ENCODE results near the gene CRYZL1.
"Not testable (repeated sequence)": the region's sequence is repeated elsewhere in the genome, so short reads cannot be mapped to it uniquely, and the experiment has no call there.

The CRYZL1 gene

GRCh38 chr21:33622253-33622652 is 19.3 kb downstream of the CRYZL1 start:
- DNase-seq = no peak

GRCh38 chr21:33619726-33620125 is 21.8 kb downstream of the CRYZL1 start:
- no peak for DNase-seq

GRCh38 chr21:33618407-33618806 is 23.1 kb downstream of the CRYZL1 start:
- no peak for DNase-seq

- not testable (repeated sequence) for DNase-seq
These were observed 24.0 kb downstream of the CRYZL1 start for GRCh38 chr21:33617565-33617964.

- DNase-seq = no peak
These were observed 30.4 kb downstream of the CRYZL1 start for GRCh38 chr21:33611006-33611744.

GRCh38 chr21:33608559-33608958 is 33.0 kb downstream of the CRYZL1 start:
- no peak for DNase-seq

- DNase-seq = no peak
These were observed 43.5 kb downstream of the CRYZL1 start for GRCh38 chr21:33598051-33598450.

- DNase-seq = peak; percentile 92
These were observed 52.8 kb downstream of the CRYZL1 start, which contains the start of gene DONSON for GRCh38 chr21:33588485-33589335. Gene DONSON, minus strand, starts transcription at chr21:33588684. Its CDS starts 43 bp downstream, at chr21:33588641.

GRCh38 chr21:33587792-33588484 is 53.6 kb downstream of the CRYZL1 start:
- DNase-seq = peak; percentile 68

GRCh38 chr21:33586927-33587326 is 54.6 kb downstream of the CRYZL1 start:
- DNase-seq = no peak

GRCh38 chr21:33584455-33584854 is 57.1 kb downstream of the CRYZL1 start:
- no peak for DNase-seq

GRCh38 chr21:33578959-33579542 is 62.5 kb downstream of the CRYZL1 start:
- no peak for DNase-seq

GRCh38 chr21:33578214-33578613 is 63.3 kb downstream of the CRYZL1 start:
- no peak for DNase-seq

GRCh38 chr21:33576741-33577141 is 64.8 kb downstream of the CRYZL1 start:
- DNase-seq = not testable (repeated sequence)

- no peak for DNase-seq
These were observed 69.2 kb downstream of the CRYZL1 start for GRCh38 chr21:33572350-33572749.

- DNase-seq = no peak
These were observed 71.5 kb downstream of the CRYZL1 start for GRCh38 chr21:33569991-33570390.

- DNase-seq = no peak
These were observed 73.1 kb downstream of the CRYZL1 start for GRCh38 chr21:33568448-33568847.

GRCh38 chr21:33567914-33568313 is 73.6 kb downstream of the CRYZL1 start:
- no peak for DNase-seq

GRCh38 chr21:33566514-33566913 is 75.0 kb downstream of the CRYZL1 start:
- DNase-seq = no peak

GRCh38 chr21:33562389-33562788 is 79.2 kb downstream of the CRYZL1 start:
- no peak for DNase-seq

GRCh38 chr21:33561373-33561772 is 80.2 kb downstream of the CRYZL1 start:
- no peak for DNase-seq

- DNase-seq = no peak
These were observed 80.6 kb downstream of the CRYZL1 start for GRCh38 chr21:33560965-33561364.

GRCh38 chr21:33559813-33560212 is 81.7 kb downstream of the CRYZL1 start:
- DNase-seq = no peak
